Measurements from ENCODE around the gene TLL2.

Gene TLL2

DNA sequence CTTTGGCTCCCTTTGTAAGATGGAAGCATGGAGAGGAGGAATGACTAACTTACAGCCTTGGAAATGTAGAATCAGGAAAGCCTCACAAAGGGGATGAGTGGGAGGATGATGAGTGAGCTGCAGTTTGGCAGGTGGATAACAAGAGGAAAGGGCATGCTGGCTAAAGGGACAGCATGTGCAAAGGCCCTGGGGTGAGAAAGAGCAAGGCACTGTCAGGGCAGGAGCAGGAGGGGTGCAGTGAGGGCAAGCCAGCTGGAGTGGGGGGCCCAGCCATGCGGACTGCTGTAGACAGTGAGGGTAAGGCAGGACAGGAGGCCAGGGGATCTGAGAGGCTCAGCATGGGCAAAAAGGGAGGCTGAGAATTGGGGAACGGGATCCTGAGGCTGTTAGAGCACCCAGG is 20.5 kb downstream of the TLL2 start:
- H3K4ac ChIP-seq (ENCODE audit: low read depth in 1 of 2, low read length in 2 of 2), result no peak overlapping the region
- no peak overlapping the region for H3K27ac ChIP-seq (ENCODE audit: low read length, poor library complexity, severe bottlenecking)
- no peak overlapping the region for H3K4me2 ChIP-seq (ENCODE audit: low read length, poor library complexity, severe bottlenecking)
- H3K4me3 ChIP-seq (ENCODE audit: insufficient read depth in 1 of 2, low read depth in 1 of 2, low read length in 2 of 2), result no peak overlapping the region
- no peaks in the 10 kb centered on the region for H3K9me3 ChIP-seq (ENCODE audit: control insufficient read depth, low read length)
- no peak overlapping the region for H2BK12ac ChIP-seq (ENCODE audit: low read length in 2 of 2)
- no peak overlapping the region for H2AFZ ChIP-seq (ENCODE audit: low read depth, low read length)
- no peak overlapping the region for H2BK5ac ChIP-seq (ENCODE audit: low read depth, low read length, poor library complexity, severe bottlenecking)
- H3K18ac ChIP-seq (ENCODE audit: low read depth in 1 of 2, low read length in 2 of 2), result no peak overlapping the region
- H4K8ac ChIP-seq (ENCODE audit: low read length), result no peak overlapping the region
- H3K14ac ChIP-seq (ENCODE audit: low read length in 2 of 2), result no peak overlapping the region
- no peak for DNase-seq
- peaks cover 0 to 51% of the 10 kb centered on the region in 2 experiments for H3K27me3 ChIP-seq (ENCODE audit: control insufficient read depth in 1 of 2, insufficient read depth in 1 of 2, low read length in 2 of 2)
- H3K23ac ChIP-seq (ENCODE audit: low read length in 2 of 2), result no peak overlapping the region
- peaks cover 0 to 12% of the 10 kb centered on the region in 2 experiments for H3K36me3 ChIP-seq (ENCODE audit: control insufficient read depth in 1 of 2, insufficient read depth in 2 of 2, low read depth in 1 of 2, low read length in 2 of 2)
- WGBS, result 100% methylated on average over 1 of the region's 2 CpGs
- peaks cover 46% of the 10 kb centered on the region for H3K79me1 ChIP-seq (replicated peaks; ENCODE audit: low read length, poor library complexity, severe bottlenecking)
- no peak overlapping the region for H4K91ac ChIP-seq (ENCODE audit: low read length)
- no peak overlapping the region for H3K9ac ChIP-seq (ENCODE audit: low read length)
- H2AK5ac ChIP-seq (ENCODE audit: low read length, severe bottlenecking), result no peak overlapping the region
- no peak overlapping the region for H2BK120ac ChIP-seq (ENCODE audit: low read depth, low read length)
- H3K4me1 ChIP-seq (ENCODE audit: control insufficient read depth, insufficient read depth, low read depth, low read length), result peaks cover 5% of the 10 kb centered on the region
- H2BK15ac ChIP-seq (ENCODE audit: low read depth, poor library complexity, severe bottlenecking), result no peak overlapping the region

DNA sequence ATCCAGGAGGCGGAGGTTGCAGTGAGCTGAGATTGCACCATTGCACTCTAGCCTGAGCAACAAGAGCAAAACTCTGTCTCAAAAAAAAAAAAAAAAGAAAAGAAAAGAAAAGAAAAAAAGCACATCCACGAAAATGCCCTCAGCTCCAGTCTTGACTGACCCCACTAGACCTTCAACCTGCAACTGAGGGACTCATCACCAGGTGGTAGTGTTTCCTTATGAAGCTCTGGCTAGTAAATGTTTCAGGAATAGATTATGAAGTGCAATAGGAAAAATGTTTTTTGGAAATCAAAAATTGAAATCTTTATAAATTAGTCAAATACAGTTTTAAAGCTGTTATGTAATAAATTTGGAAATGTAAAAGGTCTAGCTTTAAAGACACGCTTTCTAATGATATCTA is 22.4 kb downstream of the TLL2 start:
- no peak overlapping the region for H2BK5ac ChIP-seq (ENCODE audit: low read depth, low read length, poor library complexity, severe bottlenecking)
- no peak overlapping the region for H2BK12ac ChIP-seq (ENCODE audit: low read length in 2 of 2)
- no peaks in the 10 kb centered on the region for H3K9me3 ChIP-seq (ENCODE audit: control insufficient read depth, low read length)
- H2BK120ac ChIP-seq (ENCODE audit: low read depth, low read length), result no peak overlapping the region
- no peak for DNase-seq
- H3K79me1 ChIP-seq (replicated peaks; ENCODE audit: low read length, poor library complexity, severe bottlenecking), result peaks cover 45% of the 10 kb centered on the region
- no peak overlapping the region for H3K27ac ChIP-seq (ENCODE audit: low read length, poor library complexity, severe bottlenecking)
- no peak overlapping the region for H4K8ac ChIP-seq (ENCODE audit: low read length)
- no peak overlapping the region for H3K4ac ChIP-seq (ENCODE audit: low read depth in 1 of 2, low read length in 2 of 2)
- 98% methylated on average over 2 of the region's 3 CpGs for WGBS
- H3K36me3 ChIP-seq (ENCODE audit: control insufficient read depth in 1 of 2, insufficient read depth in 2 of 2, low read depth in 1 of 2, low read length in 2 of 2), result peaks cover 0 to 22% of the 10 kb centered on the region in 2 experiments
- no peak overlapping the region for H3K4me2 ChIP-seq (ENCODE audit: low read length, poor library complexity, severe bottlenecking)
- no peak overlapping the region for H2BK15ac ChIP-seq (ENCODE audit: low read depth, poor library complexity, severe bottlenecking)
- H3K27me3 ChIP-seq (ENCODE audit: control insufficient read depth in 1 of 2, insufficient read depth in 1 of 2, low read length in 2 of 2), result peaks cover 0 to 56% of the 10 kb centered on the region in 2 experiments
- peaks cover 12% of the 10 kb centered on the region for H3K4me1 ChIP-seq (ENCODE audit: control insufficient read depth, insufficient read depth, low read depth, low read length)
- H4K91ac ChIP-seq (ENCODE audit: low read length), result no peak overlapping the region
- H3K4me3 ChIP-seq (ENCODE audit: insufficient read depth in 1 of 2, low read depth in 1 of 2, low read length in 2 of 2), result no peak overlapping the region
- H3K18ac ChIP-seq (ENCODE audit: low read depth in 1 of 2, low read length in 2 of 2), result no peak overlapping the region
- no peak overlapping the region for H3K23ac ChIP-seq (ENCODE audit: low read length in 2 of 2)
- H2AK5ac ChIP-seq (ENCODE audit: low read length, severe bottlenecking), result no peak overlapping the region
- H3K9ac ChIP-seq (ENCODE audit: low read length), result no peak overlapping the region
- H2AFZ ChIP-seq (ENCODE audit: low read depth, low read length), result no peak overlapping the region
- H3K14ac ChIP-seq (ENCODE audit: low read length in 2 of 2), result no peak overlapping the region

DNA sequence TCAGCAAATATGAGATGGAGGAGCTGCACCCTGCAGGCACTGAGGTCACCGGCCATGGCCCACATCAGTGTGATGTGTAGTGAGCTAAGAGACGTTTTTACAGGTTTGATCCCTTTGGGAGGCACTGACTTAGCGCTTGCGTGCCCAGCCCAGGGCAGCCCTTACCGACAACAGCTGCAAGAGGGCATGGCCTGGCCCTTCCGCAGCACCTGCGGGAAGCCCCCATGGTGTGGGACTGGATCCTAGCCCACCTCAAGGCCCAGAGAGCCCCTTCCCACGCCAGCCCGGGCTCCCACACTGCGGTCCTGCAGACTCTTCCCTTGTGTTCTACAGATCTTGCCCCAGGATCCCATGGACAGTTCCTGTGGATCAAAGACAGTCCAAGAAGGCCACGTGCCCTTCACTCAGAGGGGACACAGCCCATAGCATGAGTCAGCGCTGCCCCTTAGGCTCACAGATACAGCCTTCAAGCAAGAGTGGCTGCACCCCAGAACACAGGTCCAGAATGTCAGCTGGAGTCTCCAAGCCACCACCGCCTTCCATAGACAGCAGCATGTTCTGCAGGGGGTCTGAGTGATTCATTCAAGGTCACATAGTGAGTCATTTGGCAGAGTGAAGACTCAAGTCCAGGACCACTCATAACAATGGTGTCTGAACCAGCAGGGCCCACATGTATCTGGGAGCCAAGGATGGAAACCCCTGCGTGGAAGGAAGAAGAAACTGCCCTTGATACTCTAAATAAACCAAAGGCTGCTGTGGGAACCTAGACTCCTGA is 25.4 kb downstream of the TLL2 start:
- Histone ChIP-seq H2AK5ac (ENCODE audit: low read length, severe bottlenecking) (no peak overlapping the region), H3K9me3 (ENCODE audit: control insufficient read depth, low read length) (no peaks in the 10 kb centered on the region), H3K36me3 (ENCODE audit: control insufficient read depth in 1 of 2, insufficient read depth in 2 of 2, low read depth in 1 of 2, low read length in 2 of 2) (peaks cover 0 to 15% of the 10 kb centered on the region in 2 experiments), H3K27ac (ENCODE audit: low read length, poor library complexity, severe bottlenecking) (no peak overlapping the region), H2BK5ac (ENCODE audit: low read depth, low read length, poor library complexity, severe bottlenecking) (no peak overlapping the region), H3K79me1 (replicated peaks; ENCODE audit: low read length, poor library complexity, severe bottlenecking) (peaks cover 32% of the 10 kb centered on the region), H2BK12ac (ENCODE audit: low read length in 2 of 2) (no peak overlapping the region), H3K18ac (ENCODE audit: low read depth in 1 of 2, low read length in 2 of 2) (no peak overlapping the region), H3K4me3 (ENCODE audit: insufficient read depth in 1 of 2, low read depth in 1 of 2, low read length in 2 of 2) (no peak overlapping the region), H3K27me3 (ENCODE audit: control insufficient read depth in 1 of 2, insufficient read depth in 1 of 2, low read length in 2 of 2) (peaks cover 0 to 44% of the 10 kb centered on the region in 2 experiments), H4K8ac (ENCODE audit: low read length) (no peak overlapping the region), H3K23ac (ENCODE audit: low read length in 2 of 2) (no peak overlapping the region), H2BK15ac (ENCODE audit: low read depth, poor library complexity, severe bottlenecking) (no peak overlapping the region), H4K91ac (ENCODE audit: low read length) (no peak overlapping the region), H3K4me2 (ENCODE audit: low read length, poor library complexity, severe bottlenecking) (no peak overlapping the region), H3K14ac (ENCODE audit: low read length in 2 of 2) (no peak overlapping the region), H3K4me1 (ENCODE audit: control insufficient read depth, insufficient read depth, low read depth, low read length) (peaks cover 12% of the 10 kb centered on the region), H3K9ac (ENCODE audit: low read length) (no peak overlapping the region), H2AFZ (ENCODE audit: low read depth, low read length) (no peak overlapping the region), H2BK120ac (ENCODE audit: low read depth, low read length) (no peak overlapping the region), H3K4ac (ENCODE audit: low read depth in 1 of 2, low read length in 2 of 2) (no peak overlapping the region)
- WGBS, result 85% methylated on average over 14 of the region's 14 CpGs
- no peak for DNase-seq

DNA sequence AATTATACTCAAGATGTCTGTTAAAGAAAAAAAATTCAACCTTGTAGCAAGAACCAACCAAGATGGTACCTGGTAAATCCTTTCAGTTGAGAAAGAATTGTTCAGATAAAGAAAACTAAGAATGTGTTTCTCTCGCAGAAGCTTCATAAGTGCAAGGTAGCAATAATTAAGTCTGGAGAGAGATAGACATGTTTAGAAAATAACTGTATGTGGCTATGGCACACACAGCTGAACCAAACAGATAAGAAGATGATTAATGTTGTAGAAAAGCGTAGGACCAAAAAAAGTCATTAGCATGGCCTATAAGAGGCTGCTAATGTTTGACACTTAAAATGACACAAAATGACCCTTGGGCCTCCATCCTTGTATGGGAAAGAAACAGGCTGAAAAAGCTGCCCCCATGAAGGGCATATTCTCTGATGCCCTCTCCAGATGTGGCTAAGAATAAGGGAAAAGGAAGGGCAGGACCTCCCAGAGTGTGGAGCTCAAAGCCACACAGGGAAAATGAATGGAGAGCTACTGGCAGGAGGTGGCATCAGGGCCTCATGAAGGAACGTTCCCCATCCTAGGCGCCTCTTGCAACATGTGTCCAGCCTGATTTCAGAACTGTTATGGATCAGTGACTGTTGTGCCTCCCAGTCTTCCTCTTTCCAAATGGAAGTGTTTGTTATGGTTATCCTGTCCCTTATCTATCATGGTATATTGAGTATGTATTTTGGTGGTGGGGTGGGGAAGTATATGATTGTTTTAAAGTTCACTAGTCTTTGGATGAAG is 30.7 kb downstream of the TLL2 start:
- no peak overlapping the region for H2AK5ac ChIP-seq (ENCODE audit: low read length, severe bottlenecking)
- H4K91ac ChIP-seq (ENCODE audit: low read length), result no peak overlapping the region
- no peak overlapping the region for H3K9ac ChIP-seq (ENCODE audit: low read length)
- peaks cover 0 to 23% of the 10 kb centered on the region in 2 experiments for H3K36me3 ChIP-seq (ENCODE audit: control insufficient read depth in 1 of 2, insufficient read depth in 2 of 2, low read depth in 1 of 2, low read length in 2 of 2)
- H2AFZ ChIP-seq (ENCODE audit: low read depth, low read length), result no peak overlapping the region
- no peak overlapping the region for H3K18ac ChIP-seq (ENCODE audit: low read depth in 1 of 2, low read length in 2 of 2)
- H2BK5ac ChIP-seq (ENCODE audit: low read depth, low read length, poor library complexity, severe bottlenecking), result no peak overlapping the region
- H3K4me3 ChIP-seq (ENCODE audit: insufficient read depth in 1 of 2, low read depth in 1 of 2, low read length in 2 of 2), result no peak overlapping the region
- H2BK12ac ChIP-seq (ENCODE audit: low read length in 2 of 2), result no peak overlapping the region
- H3K4me2 ChIP-seq (ENCODE audit: low read length, poor library complexity, severe bottlenecking), result no peak overlapping the region
- H4K8ac ChIP-seq (ENCODE audit: low read length), result no peak overlapping the region
- DNase-seq, result no peak
- no peak overlapping the region for H2BK120ac ChIP-seq (ENCODE audit: low read depth, low read length)
- peaks cover 0 to 44% of the 10 kb centered on the region in 2 experiments for H3K27me3 ChIP-seq (ENCODE audit: control insufficient read depth in 1 of 2, insufficient read depth in 1 of 2, low read length in 2 of 2)
- H2BK15ac ChIP-seq (ENCODE audit: low read depth, poor library complexity, severe bottlenecking), result no peak overlapping the region
- H3K9me3 ChIP-seq (ENCODE audit: control insufficient read depth, low read length), result no peaks in the 10 kb centered on the region
- H3K27ac ChIP-seq (ENCODE audit: low read length, poor library complexity, severe bottlenecking), result no peak overlapping the region
- H3K23ac ChIP-seq (ENCODE audit: low read length in 2 of 2), result no peak overlapping the region
- no peak overlapping the region for H3K14ac ChIP-seq (ENCODE audit: low read length in 2 of 2)
- H3K4ac ChIP-seq (ENCODE audit: low read depth in 1 of 2, low read length in 2 of 2), result no peak overlapping the region
- 71% methylated on average over 4 of the region's 4 CpGs for WGBS
- peaks cover 5% of the 10 kb centered on the region for H3K4me1 ChIP-seq (ENCODE audit: control insufficient read depth, insufficient read depth, low read depth, low read length)
- peaks cover 26% of the 10 kb centered on the region for H3K79me1 ChIP-seq (replicated peaks; ENCODE audit: low read length, poor library complexity, severe bottlenecking)
